Left lobe of liver (tissue), 2 donors: ENCODE measurements around the gene TWF2. TPM values are rescaled to one million over a fixed set of nuclear protein-coding genes. Genes with fewer than 3 reads are reported as not detected.

Experiments used
- ATAC-seq: fragments of 200-7000 bp; cut with Tn5 transposase; one replicate; pipeline ENCODE4 v1.9.1; 2020; ENCODE audit warnings: mild to moderate bottlenecking, moderate library complexity
- DNase-seq: peaks from one replicate; pipeline ENCODE4 v3.0.0-alpha.2; 2020; ENCODE audit warnings: low spot score
- total RNA-seq: library from RNA; stranded (reverse); gene quantifications from one replicate; pipeline ENCODE4 v1.2.1, GENCODE V29; 2021
- donor health status: DM: no; HTN: no; CAD: no; lungs with moderate emphysema.
- donor health status: DM: no; HTN: yes; CAD: no.

TWF2 gene
- total RNA-seq, 1 donor from 2014 or later: 16.8 TPM

- no peak for ATAC-seq
- no peak for DNase-seq
These were observed 15.2 kb downstream of the TWF2 start for GRCh38 chr3:52223449-52224408.

- ATAC-seq (no peak), DNase-seq (no peak)
These were observed 16.4 kb downstream of the TWF2 start for GRCh38 chr3:52222319-52223221.

DNA sequence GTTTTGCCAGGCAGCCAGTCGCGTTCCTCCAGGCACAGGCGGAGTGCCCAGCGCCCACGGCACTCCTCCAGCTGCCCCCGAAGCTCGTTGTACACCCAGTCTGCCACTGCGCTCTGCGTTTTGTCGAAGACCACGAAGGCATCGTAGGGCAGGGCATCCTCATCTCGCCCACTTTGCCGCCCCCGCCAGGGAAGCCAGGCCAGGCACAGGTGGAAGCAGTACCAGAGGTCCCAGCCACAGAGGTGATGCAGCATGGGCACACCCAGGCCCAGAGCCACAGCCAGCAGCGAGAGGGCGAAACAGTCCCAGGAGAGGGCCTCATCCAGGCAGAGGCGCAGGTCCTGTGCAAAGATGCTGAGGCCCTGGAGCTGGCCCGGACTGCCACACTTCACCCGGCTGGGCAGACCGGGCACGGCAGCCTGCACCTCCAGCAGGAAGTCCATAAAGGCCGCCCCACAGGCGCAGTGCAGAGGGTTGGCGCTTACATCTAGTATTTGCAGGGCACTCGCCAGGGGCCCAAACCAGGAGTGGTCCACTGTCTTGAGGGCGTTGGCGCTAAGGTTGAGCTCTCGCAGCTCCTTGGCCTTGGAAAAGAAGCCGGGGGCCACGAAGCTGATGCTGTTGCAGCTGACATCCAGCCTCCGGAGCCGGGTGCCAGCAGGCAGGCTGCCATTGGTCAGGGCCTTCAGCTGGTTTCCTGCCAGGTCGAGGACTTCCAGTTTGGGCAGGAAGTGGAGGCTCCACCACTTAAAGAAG lies 17.2 kb downstream of the TWF2 start:
- no peak for DNase-seq
- ATAC-seq: no peak

GRCh38 chr3:52221141-52221562 lies 17.8 kb downstream of the TWF2 start:
- DNase-seq: no peak
- no peak for ATAC-seq

DNA sequence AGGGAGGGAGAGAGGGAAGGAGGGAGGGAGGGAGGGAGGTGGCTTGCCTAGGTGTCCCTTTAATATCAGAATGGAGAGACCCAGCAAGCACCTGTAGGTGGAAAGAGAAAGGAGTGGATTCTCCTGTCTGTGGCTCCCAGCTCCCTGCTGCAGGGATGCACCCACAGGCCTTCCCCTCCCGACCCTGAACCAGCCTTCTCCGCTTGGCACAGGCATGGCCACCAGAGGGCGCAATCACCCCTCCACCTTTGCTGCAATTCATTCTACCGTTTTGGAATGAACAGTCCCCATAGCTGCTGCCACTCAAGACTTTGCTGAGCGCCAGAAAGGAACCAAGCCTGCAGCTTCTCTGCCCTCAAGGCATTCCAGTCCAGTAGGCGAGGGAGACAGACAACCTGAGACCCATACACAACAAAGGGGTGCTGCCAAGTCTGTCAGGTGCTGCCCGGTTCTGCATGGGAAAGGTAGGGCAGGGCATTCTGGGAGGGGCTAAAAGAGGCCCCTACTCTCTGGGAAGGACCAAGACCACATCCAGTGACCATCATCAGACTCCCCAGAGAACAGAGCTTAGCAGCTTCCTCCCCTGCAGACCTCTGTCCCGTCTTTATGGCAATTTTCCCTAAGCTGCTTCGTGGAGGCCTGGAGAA lies 18.5 kb downstream of the TWF2 start:
- ATAC-seq: peak; percentile 69
- DNase-seq: peak; percentile 81

DNA sequence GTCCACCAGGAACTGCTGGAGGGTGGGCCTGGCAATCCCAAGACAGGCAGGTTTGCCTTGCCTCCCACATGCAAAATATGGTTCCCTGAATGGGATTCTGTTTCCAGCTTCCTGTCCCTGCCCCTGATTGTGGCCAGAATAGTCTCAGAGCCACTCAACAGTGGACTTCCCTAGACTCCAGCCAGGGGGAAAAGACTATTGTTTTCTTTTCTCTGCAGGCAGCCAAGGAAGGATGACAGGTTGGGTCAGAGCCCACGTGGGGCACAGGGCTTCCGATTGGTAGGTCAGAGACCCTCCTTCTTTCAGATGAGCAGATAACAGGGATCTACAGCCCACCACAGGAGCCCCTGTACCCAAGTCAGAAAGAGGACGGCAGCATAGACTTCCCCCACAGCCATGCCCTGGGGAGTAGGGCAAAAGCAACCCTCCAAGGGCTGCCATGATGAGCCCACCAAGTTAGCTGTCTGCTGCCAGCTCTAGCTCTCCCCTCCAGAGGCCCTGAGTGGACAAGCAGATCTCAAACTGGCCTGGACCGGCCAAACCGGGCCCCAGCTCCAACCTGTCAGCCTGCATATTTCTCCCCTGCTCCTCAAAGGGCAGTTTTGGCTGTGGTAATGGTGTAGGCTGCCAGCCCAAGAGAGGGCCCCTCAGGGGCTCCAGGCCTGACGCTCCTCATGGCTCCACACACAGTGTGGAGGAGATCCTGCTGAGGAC lies 19.9 kb downstream of the TWF2 start:
- ATAC-seq: no peak
- DNase-seq: no peak

DNA sequence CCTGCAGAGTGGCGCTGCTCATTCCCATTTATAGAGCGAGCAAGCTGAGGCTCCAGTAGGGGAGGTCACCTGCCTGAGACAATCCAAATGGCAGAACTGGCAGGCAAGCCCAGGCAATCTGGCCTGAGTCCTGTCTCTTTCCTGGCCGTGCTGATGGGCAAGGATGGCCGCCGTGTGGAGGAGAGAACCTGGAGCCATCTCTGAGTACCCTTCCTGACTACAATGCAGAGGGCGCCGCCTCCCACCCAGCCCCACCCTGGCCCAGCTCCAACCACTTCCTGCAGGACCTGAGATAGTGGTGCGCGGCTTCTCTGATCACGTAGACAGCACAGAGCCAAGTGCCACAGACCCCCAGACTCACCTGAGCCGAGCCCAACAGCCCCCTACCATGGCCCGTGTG lies 20.5 kb downstream of the TWF2 start:
- DNase-seq: no peak

DNA sequence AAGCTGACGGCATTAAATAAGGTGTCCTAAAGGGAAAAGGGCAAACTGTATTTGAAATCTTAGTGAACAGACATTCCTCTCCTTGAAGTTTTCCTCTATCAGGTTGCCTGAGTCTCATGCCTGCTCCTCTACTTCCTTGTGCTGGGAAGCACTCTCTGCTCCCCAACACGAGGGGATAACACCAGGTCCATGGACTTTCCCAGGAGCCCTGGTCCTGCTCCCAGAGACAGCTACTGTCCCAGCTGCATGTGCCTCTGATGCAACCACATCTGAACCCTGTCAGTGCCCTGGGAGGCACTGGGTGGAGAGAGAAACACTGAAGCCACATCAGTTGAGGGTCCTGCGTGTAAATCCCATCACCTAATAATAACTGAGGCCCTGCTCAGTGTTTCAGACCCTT lies 20.9 kb downstream of the TWF2 start:
- ATAC-seq (peak; percentile 21), DNase-seq (no peak)

More for the DNA sequence above, 20.5 kb downstream of the TWF2 start:
- no peak for ATAC-seq

- DNase-seq (no peak), ATAC-seq (no peak)
These were observed 21.6 kb downstream of the TWF2 start for GRCh38 chr3:52217409-52217805.

DNA sequence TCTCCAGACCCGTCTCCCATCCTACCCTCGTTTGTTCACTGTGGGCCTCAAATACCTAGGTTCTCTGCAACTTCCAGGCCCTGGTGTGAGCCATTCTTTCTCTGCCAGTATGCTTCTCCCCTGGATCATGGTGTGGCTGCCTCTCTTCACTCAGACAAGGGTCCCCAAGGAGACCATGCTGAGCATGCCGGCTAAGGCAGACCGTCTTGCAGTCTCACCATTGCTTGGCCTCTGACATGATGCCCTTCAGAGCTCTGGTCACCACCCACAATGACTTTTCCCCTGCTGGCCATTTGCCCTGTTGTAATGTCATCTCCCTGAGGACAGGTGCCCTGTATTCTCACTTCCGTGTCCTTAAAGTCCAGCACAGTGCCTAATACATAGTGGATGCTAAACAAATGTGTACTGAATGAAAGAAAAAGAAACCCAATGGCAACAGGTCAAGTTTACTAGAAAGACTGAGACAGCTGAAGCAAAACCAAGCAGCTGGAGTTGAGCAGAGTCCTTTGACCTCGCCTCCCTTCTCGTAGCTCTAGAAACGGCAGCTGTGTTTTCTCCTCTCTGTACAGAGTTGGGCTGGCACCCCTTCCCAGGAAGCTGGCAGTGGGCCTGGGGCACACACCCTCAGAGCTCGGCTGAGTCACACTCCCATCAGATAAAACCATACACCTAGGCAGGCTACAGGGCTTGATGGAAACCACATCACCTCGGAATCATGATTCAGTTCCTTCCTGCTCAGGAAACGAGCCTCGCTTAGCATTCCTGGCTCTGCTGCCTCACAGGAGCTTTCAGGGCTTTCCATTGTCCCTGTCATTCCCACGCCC lies 22.2 kb downstream of the TWF2 start:
- DNase-seq: peak; percentile 85
- ATAC-seq: peak; percentile 58

- DNase-seq (no peak), ATAC-seq (no peak)
These were observed 23.6 kb downstream of the TWF2 start for GRCh38 chr3:52215351-52215750.

DNA sequence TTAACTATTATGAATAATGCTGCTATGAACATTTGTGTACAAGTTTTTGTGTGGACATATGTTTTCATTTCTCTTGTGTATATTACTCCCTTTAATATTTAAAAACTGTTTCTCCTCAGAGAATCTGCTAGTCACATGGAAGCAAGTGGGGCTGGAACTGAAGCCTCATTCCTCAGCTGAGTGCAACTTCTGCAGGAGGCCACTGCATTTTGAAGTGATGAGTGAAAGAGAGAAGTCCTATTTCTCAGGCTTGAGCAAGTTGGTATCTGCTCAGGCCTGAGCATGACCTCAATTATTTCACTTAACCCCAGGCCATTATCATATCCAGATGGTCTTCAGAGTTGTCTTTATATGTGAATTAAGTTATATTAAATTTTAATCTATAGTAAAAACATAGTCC lies 25.1 kb downstream of the TWF2 start:
- ATAC-seq (no peak), DNase-seq (no peak)

DNA sequence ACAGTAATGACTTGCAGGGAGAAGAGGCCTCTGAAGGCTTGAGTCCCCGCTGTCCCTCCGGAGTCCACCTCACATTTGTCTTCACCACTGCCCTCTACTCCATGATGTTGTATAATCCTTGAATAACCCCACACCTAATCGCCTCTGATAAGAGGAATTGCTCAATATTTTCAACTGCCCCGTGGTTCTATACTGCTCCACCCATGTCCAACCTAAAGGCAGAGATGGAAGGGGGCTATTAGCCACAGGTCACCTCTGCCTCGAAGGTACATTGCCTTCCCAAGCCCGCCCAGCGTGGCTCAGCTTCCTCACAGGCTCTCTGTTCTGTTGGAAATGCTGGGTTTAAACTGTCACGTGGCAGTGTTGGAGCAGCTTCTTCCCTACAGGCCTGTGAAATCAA lies 26.0 kb downstream of the TWF2 start:
- DNase-seq (no peak), ATAC-seq (no peak)

DNA sequence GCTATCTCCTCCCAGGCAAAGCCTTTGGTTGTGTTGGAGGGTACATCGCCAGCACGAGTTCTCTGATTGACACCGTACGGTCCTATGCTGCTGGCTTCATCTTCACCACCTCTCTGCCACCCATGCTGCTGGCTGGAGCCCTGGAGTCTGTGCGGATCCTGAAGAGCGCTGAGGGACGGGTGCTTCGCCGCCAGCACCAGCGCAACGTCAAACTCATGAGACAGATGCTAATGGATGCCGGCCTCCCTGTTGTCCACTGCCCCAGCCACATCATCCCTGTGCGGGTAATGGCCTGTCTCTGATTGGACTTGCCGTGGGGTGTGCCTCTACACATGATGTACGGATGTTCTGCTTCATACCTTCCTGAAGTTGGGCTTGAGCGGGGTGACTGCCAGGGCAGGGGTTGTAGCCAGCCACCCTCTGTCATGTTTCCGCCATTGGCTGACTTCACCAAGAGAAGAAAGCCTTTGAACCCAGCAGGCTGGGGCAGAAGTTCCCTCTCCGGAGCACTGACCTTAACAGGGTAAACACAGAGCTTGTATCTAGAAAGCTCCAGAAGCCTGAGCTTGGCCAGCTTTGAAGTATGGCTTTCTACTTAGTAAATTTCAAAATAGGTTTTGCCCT lies 27.6 kb downstream of the TWF2 start:
- DNase-seq (peak; percentile 96), ATAC-seq (peak; percentile 69)

- ATAC-seq (peak; percentile 43), DNase-seq (no peak)
These were observed 28.4 kb downstream of the TWF2 start for GRCh38 chr3:52210550-52211046.

DNA sequence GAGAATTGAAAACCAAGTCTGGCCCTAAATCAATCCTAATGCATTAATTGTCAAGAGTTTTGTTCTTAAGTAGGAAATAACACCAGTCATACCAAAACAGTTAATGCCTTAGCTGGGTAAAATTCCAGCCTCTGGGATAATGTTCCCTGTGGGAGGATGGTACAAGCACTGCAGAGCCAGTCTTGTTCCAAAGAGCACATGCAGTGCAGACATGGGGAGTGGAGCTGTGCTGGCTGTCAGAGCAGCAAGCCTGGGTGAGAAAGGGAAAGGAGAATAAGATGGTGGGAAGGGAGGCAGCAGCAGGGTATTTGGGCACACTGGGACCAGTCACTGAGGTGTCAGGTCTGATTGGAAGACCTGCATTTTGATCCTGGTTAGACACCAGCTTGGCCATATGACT lies 28.9 kb downstream of the TWF2 start:
- no peak for DNase-seq

DNA sequence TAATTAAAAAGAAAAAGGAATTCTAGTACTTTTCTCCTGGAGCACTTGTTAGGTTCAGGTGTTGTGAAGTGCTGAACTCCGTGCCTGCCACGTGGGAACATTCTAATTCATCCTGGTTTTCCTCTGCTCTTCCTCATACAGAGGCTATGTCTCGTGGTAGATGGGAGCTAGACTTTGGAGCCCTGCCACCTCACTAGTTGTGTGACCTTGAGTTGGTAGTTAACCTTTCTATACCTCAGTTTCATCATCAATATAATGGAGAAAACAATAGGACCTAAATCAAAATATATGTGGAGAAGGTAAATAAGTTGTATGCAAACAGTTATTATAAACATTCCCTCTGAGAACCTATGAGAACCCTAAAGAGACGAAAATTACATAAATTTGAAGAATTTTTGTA lies 30.4 kb downstream of the TWF2 start:
- ATAC-seq: no peak
- no peak for DNase-seq

More for the DNA sequence above, 28.9 kb downstream of the TWF2 start:
- peak; percentile 25 for ATAC-seq

- ATAC-seq (peak; percentile 4), DNase-seq (peak; percentile 74)
These were observed 33.1 kb downstream of the TWF2 start for GRCh38 chr3:52205727-52206372.
